Stomach (tissue), 9 donors: ENCODE data around the gene BAHD1. TPM values are rescaled to one million over a fixed set of nuclear protein-coding genes. Genes with fewer than 3 reads are reported as not detected.

Experiments used
- DNase-seq, 2 donors: peaks; one replicate each; pipeline versions ENCODE4 v3.0.0 to v3.0.0-alpha.2; 2013 to 2019
- H3K27ac ChIP-seq, 5 donors: fragments of 200-600 bp in 4 of 5; sonication (generic) in 4 of 5; one replicate each; pipeline ENCODE4 v1.5.1; 2013 to 2019; ENCODE audit warnings: mild to moderate bottlenecking in 1 of 5, moderate library complexity in 1 of 5
- H3K27me3 ChIP-seq, 3 donors: fragments of 200-600 bp; sonication (generic); one replicate each; pipeline ENCODE4 v1.5.1; 2017 to 2019; ENCODE audit warnings: mixed run types in 1 of 3
- H3K36me3 ChIP-seq, 4 donors: fragments of 200-600 bp; sonication (generic); 1 replicate in 3 of 4; 2 replicates in 1 of 4; pipeline ENCODE4 v1.5.1; 2016 to 2019
- H3K4me1 ChIP-seq, 4 donors: fragments of 200-600 bp; sonication (generic); one replicate each; pipeline ENCODE4 v1.5.1; 2016 to 2019
- H3K4me3 ChIP-seq, 4 donors: fragments of 200-600 bp; sonication (generic) in 3 of 4; one replicate each; pipeline ENCODE4 v1.5.1; 2016 to 2019; ENCODE audit warnings: mild to moderate bottlenecking in 1 of 4
- H3K9me3 ChIP-seq, 4 donors: fragments of 200-600 bp; sonication (generic); one replicate each; pipeline ENCODE4 v1.5.1; 2016 to 2019
- CTCF ChIP-seq, 7 experiments: fragments of 450-650 bp in 4 of 7; fragments of 200-600 bp in 3 of 7; sonication (generic) in 3 of 7; IDR thresholded peaks; one replicate each; pipeline ENCODE4 v1.5.1; 2016 to 2019; ENCODE audit warnings: antibody characterized with exemption in 7 of 7, control low read depth in 2 of 7, mild to moderate bottlenecking in 1 of 7
- EP300 ChIP-seq: sonication (generic); formaldehyde crosslinking; IDR thresholded peaks from one replicate; pipeline ENCODE4 v1.6.1; 2017; ENCODE audit warnings: antibody characterized with exemption
- POLR2A ChIP-seq, 4 donors: fragments of 450-650 bp; IDR thresholded peaks; one replicate each; pipeline ENCODE4 v1.6.1; 2016; ENCODE audit warnings: antibody characterized with exemption in 4 of 4, control low read depth in 2 of 4, mild to moderate bottlenecking in 1 of 4, moderate library complexity in 1 of 4
- POLR2AphosphoS5 ChIP-seq, 3 donors: sonication (generic); formaldehyde crosslinking; IDR thresholded peaks; one replicate each; pipeline ENCODE4 v1.6.1; 2016; ENCODE audit warnings: antibody characterized with exemption in 3 of 3
- whole genome bisulfite sequencing, 5 donors: extraction: QIAGEN DNeasy Blood & Tissue Kit in 3 of 5; methylation state at CpG; one replicate each; pipeline versions ENCODE4 v1.1.5 to v1.1.7; 2013 to 2018; 5-methylcytosine and 5-hydroxymethylcytosine counted together
- intact Hi-C: fragments of 100-400 bp; cut with DNase I; formaldehyde crosslinking; loops from one replicate; pipeline ENCODE4 v1.15.1; 2023; ENCODE audit warnings: low total_unique reads
- polyA plus RNA-seq, 3 donors: library from polyadenylated mRNA; stranded (reverse); fragments of 200-250 nt; gene quantifications; one replicate each; pipeline ENCODE4 v1.2.3, GENCODE V29; 2013
- total RNA-seq, 5 donors: library from RNA; depleted of rRNA; stranded (reverse); fragments of >200 nt; gene quantifications; one replicate each; pipeline versions ENCODE4 v1.1.0 to v1.2.3, GENCODE V29; 2014 to 2016
- donor health status: healthy with polysubstance abuse.
- donor health status: Bipolar disorder and iron deficiency.
- donor health status: healthy.

Gene BAHD1
- total and polyA plus RNA-seq, 8 donors: 5.3 to 35.9 (median 9.9) TPM

GRCh38 chr15:40435023-40435709 is 5.6 kb upstream of the BAHD1 start:
- H3K27ac ChIP-seq: no peak overlapping the region
- intact Hi-C loops: no loop called here
- H3K27me3 ChIP-seq: peaks cover 0 to 42% (median 12%) of the 10 kb centered on the region in 3 donors
- TF ChIP-seq POLR2A (IDR thresholded peaks at IDR 0.05) (no peak), CTCF (IDR thresholded peaks at IDR 0.05) (no peak), EP300 (no peak), POLR2AphosphoS5 (IDR thresholded peaks at IDR 0.05) (no peak)
- no peaks in the 10 kb centered on the region for H3K36me3 ChIP-seq
- DNase-seq: no peak
- H3K9me3 ChIP-seq: no peaks in the 10 kb centered on the region
- H3K4me3 ChIP-seq: peak overlapping the region in 1 of 4 donors; percentile 52
- 47 to 70% (median 57%) methylated on average over 18 to 20 of the region's 20 CpGs for WGBS, 5 donors
- peaks cover 31 to 48% (median 39%) of the 10 kb centered on the region in 4 donors for H3K4me1 ChIP-seq

- 5 to 17% (median 10%) methylated on average over 11 to 15 of the region's 15 CpGs for WGBS, 5 donors
- H3K27ac ChIP-seq: peak overlapping the region in 1 of 5 donors; percentile 54
- intact Hi-C loops: no loop called here
Measured at GRCh38 chr15:40435710-40436089, 5.1 kb upstream of the BAHD1 start.

GRCh38 chr15:40436116-40436891 is 4.4 kb upstream of the BAHD1 start:
- TF ChIP-seq CTCF (IDR thresholded peaks at IDR 0.05): no peak
- TF ChIP-seq POLR2AphosphoS5 (IDR thresholded peaks at IDR 0.05): no peak
- TF ChIP-seq EP300: no peak
- no peak for TF ChIP-seq POLR2A (IDR thresholded peaks at IDR 0.05)
- peak in 1 of 2 donors; percentile 87 for DNase-seq

More at GRCh38 chr15:40435710-40436089, 5.1 kb upstream of the BAHD1 start:
- Histone ChIP-seq H3K9me3 (no peaks in the 10 kb centered on the region), H3K36me3 (no peaks in the 10 kb centered on the region), H3K4me1 (peaks cover 34 to 52% (median 44%) of the 10 kb centered on the region in 4 donors), H3K27me3 (peaks cover 0 to 47% (median 12%) of the 10 kb centered on the region in 3 donors), H3K4me3 (peak overlapping the region; percentile 41 to 52 (median 46))
- TF ChIP-seq POLR2A (IDR thresholded peaks at IDR 0.05) (no peak), POLR2AphosphoS5 (IDR thresholded peaks at IDR 0.05) (no peak), EP300 (no peak)
- peak in 1 of 2 donors; percentile 41 for DNase-seq

GRCh38 chr15:40436892-40437751 is 3.6 kb upstream of the BAHD1 start:
- Histone ChIP-seq H3K4me3 (peak overlapping the region; percentile 41 to 52 (median 46)), H3K27me3 (peaks cover 0 to 47% (median 12%) of the 10 kb centered on the region in 3 donors)
- 23 to 31% (median 26%) methylated on average over 14 to 17 of the region's 17 CpGs for WGBS, 5 donors

More at GRCh38 chr15:40436116-40436891, 4.4 kb upstream of the BAHD1 start:
- H3K36me3 ChIP-seq: no peaks in the 10 kb centered on the region
- peak overlapping the region; percentile 41 to 52 (median 46) for H3K4me3 ChIP-seq
- H3K4me1 ChIP-seq: peaks cover 34 to 52% (median 44%) of the 10 kb centered on the region in 4 donors
- peaks cover 0 to 47% (median 12%) of the 10 kb centered on the region in 3 donors for H3K27me3 ChIP-seq
- peak overlapping the region in 1 of 5 donors; percentile 54 for H3K27ac ChIP-seq
- WGBS, 5 donors: 1 to 2% (median 1%) methylated on average over 24 to 39 of the region's 39 CpGs
- intact Hi-C loops: no loop called here
- H3K9me3 ChIP-seq: no peaks in the 10 kb centered on the region

More at GRCh38 chr15:40436892-40437751, 3.6 kb upstream of the BAHD1 start:
- H3K36me3 ChIP-seq: no peaks in the 10 kb centered on the region
- no peaks in the 10 kb centered on the region for H3K9me3 ChIP-seq
- peak in 1 of 2 donors; percentile 37 for DNase-seq
- intact Hi-C loops: no loop called here
- no peak for TF ChIP-seq EP300
- TF ChIP-seq CTCF (IDR thresholded peaks at IDR 0.05): no peak
- TF ChIP-seq POLR2A (IDR thresholded peaks at IDR 0.05): no peak
- TF ChIP-seq POLR2AphosphoS5 (IDR thresholded peaks at IDR 0.05): no peak
- H3K27ac ChIP-seq: no peak overlapping the region
- H3K4me1 ChIP-seq: peaks cover 37 to 55% (median 48%) of the 10 kb centered on the region in 4 donors
